ENCODE measurements around the gene FBRS. TPM values are rescaled to one million over a fixed set of nuclear protein-coding genes. Genes with fewer than 3 reads are reported as not detected.

Gene FBRS
- 28.7 TPM for total RNA-seq

DNA sequence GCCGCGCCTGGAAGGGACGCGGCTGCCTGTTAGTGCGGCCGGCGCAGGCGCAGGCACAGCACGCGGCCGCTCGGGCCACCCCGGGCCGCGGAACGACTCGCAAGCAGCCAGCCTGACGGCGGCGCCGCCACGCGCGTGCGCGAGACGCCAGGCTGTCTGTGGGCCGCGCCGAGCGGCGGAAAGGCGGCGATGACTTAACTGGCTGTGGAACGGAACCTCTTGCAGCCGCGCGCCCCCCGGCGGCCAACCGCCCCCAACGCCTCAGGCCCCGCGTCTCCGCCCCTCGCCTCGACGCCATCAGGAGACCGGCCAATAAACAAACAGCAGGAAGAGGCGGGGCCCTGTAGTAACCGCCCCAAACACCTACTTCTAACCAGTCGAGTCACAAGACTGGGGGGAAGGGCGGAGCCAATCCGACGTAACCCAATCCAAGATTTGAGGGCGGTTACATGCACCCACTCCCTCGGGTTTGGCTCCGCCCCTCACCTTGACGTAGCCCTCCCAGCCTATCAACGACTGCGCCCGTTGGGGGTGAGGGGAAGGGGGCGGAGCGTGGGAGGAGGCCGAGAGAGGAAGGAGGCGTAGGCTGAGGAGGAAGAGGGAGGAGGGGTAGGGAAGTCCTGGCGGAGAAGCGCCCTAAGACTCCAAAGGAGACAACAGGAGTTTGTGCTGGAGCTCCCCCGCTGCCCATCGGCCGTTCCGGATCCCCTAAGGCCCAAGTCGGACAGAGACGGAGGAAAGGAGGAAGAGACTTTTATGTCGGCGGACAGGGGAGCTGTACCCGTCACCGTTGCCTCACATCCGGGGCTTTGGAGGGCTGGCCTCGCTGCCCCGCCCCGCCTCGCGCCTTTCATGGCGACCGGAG, at the start of gene FBRS:
FBRS (plus strand) TSS at position 566 of the 865 bp plus-strand sequence. CDS start 1,088 bp downstream, outside the sequence.
- DNase-seq (ENCODE audit: extremely low spot score in 2 of 2), result peak; percentile 100
- Histone ChIP-seq H3K4me3 (peak within 1 kb of the TSS; percentile 83 to 88), H3K9me3 (no peaks in the 10 kb centered on the region), H3K27ac (peak within 1 kb of the TSS; percentile 99), H3K36me3 (peaks cover 0 to 55% of the 10 kb centered on the region in 2 donors), H3K4me1 (peaks cover 44% of the 10 kb centered on the region), H3K27me3 (no peaks in the 10 kb centered on the region)
- TF ChIP-seq POLR2AphosphoS5 (IDR thresholded peaks at IDR 0.05; ENCODE audit: insufficient read depth in 1 of 2, low read depth in 1 of 2) (peak; percentile 91 to 99), POLR2A (IDR thresholded peaks at IDR 0.05) (peak in 1 of 2 donors; percentile 92)
- TF ChIP-seq, protein P1, sequence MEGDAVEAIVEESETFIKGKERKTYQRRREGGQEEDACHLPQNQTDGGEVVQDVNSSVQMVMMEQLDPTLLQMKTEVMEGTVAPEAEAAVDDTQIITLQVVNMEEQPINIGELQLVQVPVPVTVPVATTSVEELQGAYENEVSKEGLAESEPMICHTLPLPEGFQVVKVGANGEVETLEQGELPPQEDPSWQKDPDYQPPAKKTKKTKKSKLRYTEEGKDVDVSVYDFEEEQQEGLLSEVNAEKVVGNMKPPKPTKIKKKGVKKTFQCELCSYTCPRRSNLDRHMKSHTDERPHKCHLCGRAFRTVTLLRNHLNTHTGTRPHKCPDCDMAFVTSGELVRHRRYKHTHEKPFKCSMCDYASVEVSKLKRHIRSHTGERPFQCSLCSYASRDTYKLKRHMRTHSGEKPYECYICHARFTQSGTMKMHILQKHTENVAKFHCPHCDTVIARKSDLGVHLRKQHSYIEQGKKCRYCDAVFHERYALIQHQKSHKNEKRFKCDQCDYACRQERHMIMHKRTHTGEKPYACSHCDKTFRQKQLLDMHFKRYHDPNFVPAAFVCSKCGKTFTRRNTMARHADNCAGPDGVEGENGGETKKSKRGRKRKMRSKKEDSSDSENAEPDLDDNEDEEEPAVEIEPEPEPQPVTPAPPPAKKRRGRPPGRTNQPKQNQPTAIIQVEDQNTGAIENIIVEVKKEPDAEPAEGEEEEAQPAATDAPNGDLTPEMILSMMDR (IDR thresholded peaks at IDR 0.05), result peak; percentile 43 to 69 (median 52)
- intact Hi-C loops (cut with DNase I), result loop anchor here (2.0 to 5.0 kb wide), 2 partner anchors 41 to 86 kb away; partner anchors contain the start of genes SRCAP and ZNF688

DNA sequence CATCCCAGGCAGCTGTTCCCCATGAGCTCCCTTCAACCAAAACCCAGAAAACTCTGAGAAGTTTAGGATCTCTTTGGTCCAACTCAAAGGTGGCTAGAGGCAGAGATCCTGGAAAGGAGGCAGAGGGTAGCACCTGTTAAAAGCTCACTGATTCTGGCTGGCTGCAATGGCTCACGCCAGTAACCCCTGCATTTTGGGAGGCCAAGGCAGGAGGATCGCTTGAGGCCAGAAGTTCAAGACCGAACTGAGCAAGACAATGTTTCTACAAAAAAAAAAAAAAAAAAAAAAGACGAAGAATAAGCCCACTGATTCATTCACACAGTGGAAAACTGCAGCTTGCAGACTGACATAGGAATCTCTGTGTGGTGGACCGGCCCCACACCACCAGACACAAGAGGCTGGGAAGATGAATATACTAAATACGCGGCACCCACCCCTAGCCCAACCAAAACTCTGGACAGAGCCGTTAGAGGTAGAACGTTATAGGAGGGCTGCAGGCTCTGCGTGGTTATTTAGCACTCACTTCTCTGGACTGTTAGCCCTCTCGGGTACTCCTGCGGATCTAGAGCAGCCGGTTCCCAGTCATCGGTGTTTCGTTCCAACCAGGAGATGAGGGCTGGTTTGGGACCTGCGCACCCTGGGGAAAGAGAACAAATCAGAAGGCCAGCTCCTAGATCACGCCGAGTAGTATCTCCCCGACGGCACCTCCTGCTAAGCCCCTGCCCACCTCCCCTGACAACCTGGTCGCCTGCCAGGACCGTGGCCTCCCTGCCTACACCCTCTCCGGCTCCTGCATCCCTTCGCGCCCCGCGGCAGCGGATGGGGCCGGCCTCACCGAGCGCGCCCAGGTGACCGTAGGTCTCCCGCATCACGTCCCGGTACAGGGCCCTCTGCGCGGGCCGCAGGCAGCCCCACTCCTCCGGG, 49.0 kb upstream of the FBRS start:
- TF ChIP-seq POLR2A (IDR thresholded peaks at IDR 0.05) (no peak), POLR2AphosphoS5 (IDR thresholded peaks at IDR 0.05; ENCODE audit: insufficient read depth in 1 of 2, low read depth in 1 of 2) (no peak)
- TF ChIP-seq, protein P1 (IDR thresholded peaks at IDR 0.05), result no peak
- intact Hi-C loops (cut with DNase I), result no loop called here
- Histone ChIP-seq H3K4me3 (peak overlapping the region; percentile 83 to 87), H3K36me3 (peaks cover 0 to 35% of the 10 kb centered on the region in 2 donors), H3K9me3 (no peaks in the 10 kb centered on the region), H3K27me3 (no peaks in the 10 kb centered on the region), H3K27ac (peak overlapping the region; percentile 83), H3K4me1 (peaks cover 24% of the 10 kb centered on the region)
- no peak for DNase-seq (ENCODE audit: extremely low spot score in 2 of 2)

DNA sequence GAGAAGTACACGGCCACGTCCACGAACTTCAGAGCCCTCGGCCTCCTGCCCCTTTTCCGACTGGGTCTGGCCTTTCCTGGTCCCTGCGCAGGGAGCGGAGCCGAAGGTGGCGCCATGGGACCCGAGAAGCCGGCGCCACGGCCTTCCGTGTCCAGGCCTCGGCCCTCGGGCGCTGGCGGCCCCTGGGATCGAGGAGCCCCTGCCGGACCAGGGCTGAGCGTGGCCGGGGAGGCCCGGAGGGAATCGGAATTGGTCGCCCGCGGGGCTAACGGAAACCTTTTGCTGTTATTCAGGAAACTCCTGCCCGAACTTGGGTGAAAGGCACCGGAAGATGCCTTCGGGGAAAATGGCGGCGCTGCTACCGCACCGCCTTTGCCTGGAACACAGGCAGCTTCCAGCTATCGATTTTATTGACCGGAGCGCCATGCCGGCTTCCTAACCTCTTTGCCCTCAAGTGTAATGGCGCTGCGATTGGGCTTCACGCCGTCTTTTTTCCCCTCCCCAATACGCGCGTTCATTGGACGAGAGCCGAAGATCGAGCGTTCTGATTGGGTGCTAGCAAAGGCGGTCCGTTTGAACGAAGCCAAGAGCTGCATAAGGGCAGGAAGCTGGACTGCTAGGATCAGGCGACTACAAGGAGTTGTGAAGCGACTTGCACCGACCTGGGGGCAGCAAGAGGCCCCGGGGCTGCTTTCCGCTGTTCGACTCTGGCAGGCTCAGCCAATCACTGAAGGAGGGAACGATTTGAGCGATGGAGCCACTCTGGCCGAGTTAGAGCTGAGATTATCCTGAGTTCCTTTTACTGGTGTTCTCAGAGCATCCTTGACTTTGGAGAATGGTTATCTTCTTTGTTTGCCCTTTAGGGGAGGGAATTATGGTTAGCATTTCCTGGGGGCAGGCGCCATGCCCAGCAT, 48.0 kb upstream of the FBRS start, which contains the start of gene ZNF689:
ZNF689 (minus strand) TSS at position 464 of the 914 bp plus-strand sequence; CDS start at position 116, 348 bp downstream.
- intact Hi-C loops (cut with DNase I), result no loop called here
- Histone ChIP-seq H3K4me3 (peak within 1 kb of the TSS; percentile 83 to 87), H3K9me3 (no peaks in the 10 kb centered on the region), H3K36me3 (peaks cover 0 to 26% of the 10 kb centered on the region in 2 donors), H3K27ac (peak within 1 kb of the TSS; percentile 83), H3K27me3 (no peaks in the 10 kb centered on the region), H3K4me1 (peaks cover 24% of the 10 kb centered on the region)
- DNase-seq (ENCODE audit: extremely low spot score in 2 of 2), result peak; percentile 97 to 98
- peak; percentile 84 to 86 for TF ChIP-seq POLR2AphosphoS5 (IDR thresholded peaks at IDR 0.05; ENCODE audit: insufficient read depth in 1 of 2, low read depth in 1 of 2)
- TF ChIP-seq, protein P1 (IDR thresholded peaks at IDR 0.05), result no peak
- TF ChIP-seq POLR2A (IDR thresholded peaks at IDR 0.05), result peak in 1 of 2 donors; percentile 39

DNA sequence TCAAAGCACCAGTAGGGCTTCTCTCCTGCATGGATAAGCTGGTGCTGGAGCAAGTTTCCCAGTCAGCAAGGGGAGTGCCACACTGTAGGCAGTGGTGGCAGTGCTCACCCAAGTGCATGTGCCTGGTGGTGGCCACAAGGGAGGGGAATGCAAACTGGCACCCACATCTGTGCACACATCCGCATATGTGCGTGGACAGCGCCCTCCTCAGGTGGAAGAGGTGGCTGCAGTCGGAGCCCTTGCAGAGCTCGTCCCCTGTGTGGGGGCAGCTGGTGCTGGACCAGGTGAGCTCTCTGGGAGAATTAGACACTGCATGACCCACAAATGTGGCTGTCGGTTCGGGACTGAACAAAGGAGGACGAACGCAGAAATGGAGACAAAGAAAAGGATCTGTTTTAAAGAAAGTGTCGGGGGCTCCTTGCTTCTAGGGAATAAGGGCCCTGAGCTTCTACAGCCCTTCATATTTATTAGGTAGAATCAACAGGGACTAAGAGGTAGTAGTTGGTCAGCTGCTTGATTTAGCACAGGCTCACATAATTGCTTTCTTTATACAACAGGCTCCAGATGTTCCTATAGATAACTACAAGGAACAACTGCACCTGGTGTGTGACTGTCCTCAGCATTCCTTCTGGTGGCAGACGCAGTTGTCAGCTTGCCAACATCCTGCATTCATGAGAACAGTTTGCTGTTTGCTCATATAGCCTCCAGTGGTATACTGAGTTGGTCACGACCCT, 42.7 kb upstream of the FBRS start:
- H3K4me1 ChIP-seq, result peaks cover 5% of the 10 kb centered on the region
- H3K9me3 ChIP-seq, result no peaks in the 10 kb centered on the region
- no peaks in the 10 kb centered on the region for H3K36me3 ChIP-seq
- no peak overlapping the region for H3K4me3 ChIP-seq
- DNase-seq (ENCODE audit: extremely low spot score in 2 of 2), result no peak
- H3K27me3 ChIP-seq, result no peaks in the 10 kb centered on the region
- intact Hi-C loops (cut with DNase I), result no loop called here
- no peak overlapping the region for H3K27ac ChIP-seq
- no peak for TF ChIP-seq POLR2A (IDR thresholded peaks at IDR 0.05)
- TF ChIP-seq, protein P1 (IDR thresholded peaks at IDR 0.05), result peak in 1 of 3 experiments; percentile 7
